HCT116 (cell line): Measurements from ENCODE around the gene SPATA21.

Experiments used
- CEBPB ChIP-seq: IDR thresholded peaks from 2 replicates; pipeline ENCODE4 v1.6.1; 2012; ENCODE audit warnings: low read depth
- EGR1 ChIP-seq: IDR thresholded peaks from 2 replicates; pipeline ENCODE4 v1.6.1; 2012; ENCODE audit warnings: low read depth
- EZH2 ChIP-seq: fragments of 200-600 bp; sonication (generic); IDR thresholded peaks from 2 replicates; pipeline ENCODE4 v1.6.1; 2017; ENCODE audit warnings: antibody characterized with exemption, mixed run types
- EZH2phosphoT487 ChIP-seq: fragments of 200-600 bp; IDR thresholded peaks from 2 replicates; pipeline ENCODE4 v1.6.1; 2018; ENCODE audit warnings: antibody characterized with exemption, borderline replicate concordance
- JUND ChIP-seq: IDR thresholded peaks from 2 replicates; pipeline ENCODE4 v1.6.1; 2012
- POLR2A ChIP-seq: IDR thresholded peaks from 2 replicates; pipeline ENCODE4 v1.7.0; 2011; ENCODE audit warnings: borderline replicate concordance; ENCODE audit not compliant: insufficient read depth, insufficient read length; ENCODE audit errors: extremely low read depth
- SP1 ChIP-seq: IDR thresholded peaks from 2 replicates; pipeline ENCODE4 v1.6.1; 2012; ENCODE audit warnings: low read depth
- TCF7L2 ChIP-seq: IDR thresholded peaks from 2 replicates; pipeline ENCODE4 v1.7.0; 2011; ENCODE audit warnings: borderline replicate concordance, inconsistent platforms; ENCODE audit not compliant: insufficient read depth, insufficient read length; ENCODE audit errors: extremely low read depth
- YY1 ChIP-seq: IDR thresholded peaks from 2 replicates; pipeline ENCODE4 v1.6.1; 2011; ENCODE audit warnings: low read length, low read depth, moderate library complexity, mild to moderate bottlenecking; ENCODE audit not compliant: insufficient replicate concordance; ENCODE audit errors: extremely low read depth
- TF ChIP-seq, protein P1 (sequence below), 3 experiments: fragments of 200-600 bp in 1 of 3; sonication (generic) in 1 of 3; IDR thresholded peaks in 2 of 3; conservative IDR thresholded peaks in 1 of 3; 2 replicates each; pipeline ENCODE4 v1.5.1; 2012 to 2017; ENCODE audit warnings: low read depth in 2 of 3, low read length in 2 of 3, antibody characterized with exemption in 1 of 3, borderline replicate concordance in 1 of 3, control low read depth in 1 of 3, mild to moderate bottlenecking in 1 of 3, mixed read lengths in 1 of 3, mixed run types in 1 of 3, moderate library complexity in 1 of 3; ENCODE audit not compliant: insufficient read depth in 1 of 3
- TF ChIP-seq, protein P2 (sequence below): IDR thresholded peaks from 2 replicates; pipeline ENCODE4 v1.6.1; 2012; ENCODE audit warnings: low read depth
- TF ChIP-seq, protein P3 (sequence below): IDR thresholded peaks from 2 replicates; pipeline ENCODE4 v1.6.1; 2011; ENCODE audit warnings: mild to moderate bottlenecking, low read length, moderate library complexity; ENCODE audit not compliant: insufficient replicate concordance; ENCODE audit errors: extremely low read depth

DNA sequence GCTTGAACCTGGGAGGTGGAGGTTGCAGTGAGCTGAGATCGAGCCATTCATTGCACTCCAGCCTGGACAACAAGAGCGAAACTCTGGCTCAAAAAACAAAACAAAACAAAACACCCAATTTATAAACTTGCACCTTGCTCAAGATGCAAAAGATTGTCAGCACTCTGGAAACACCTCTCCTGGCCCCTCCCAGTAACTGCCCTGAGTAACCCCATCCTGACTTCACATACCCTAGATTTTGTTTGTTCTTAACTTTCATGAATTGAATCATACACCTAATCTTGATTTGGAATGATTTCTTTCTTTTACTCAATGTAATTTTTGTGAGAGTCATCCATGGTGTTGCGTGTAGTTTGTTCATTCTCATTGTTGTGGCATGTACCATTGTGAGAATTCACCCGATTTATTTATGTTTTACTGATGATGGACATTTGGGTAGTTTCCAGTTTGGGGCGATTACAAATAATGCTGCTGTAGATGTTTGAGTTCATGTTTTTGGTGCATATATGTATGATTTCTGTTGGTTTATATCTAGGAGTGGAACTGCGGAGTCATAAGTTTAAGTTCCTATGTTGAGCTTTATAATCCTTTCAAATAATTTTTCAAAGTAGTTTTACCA lies 13.7 kb upstream of the SPATA21 start:
- TF ChIP-seq, protein P1, sequence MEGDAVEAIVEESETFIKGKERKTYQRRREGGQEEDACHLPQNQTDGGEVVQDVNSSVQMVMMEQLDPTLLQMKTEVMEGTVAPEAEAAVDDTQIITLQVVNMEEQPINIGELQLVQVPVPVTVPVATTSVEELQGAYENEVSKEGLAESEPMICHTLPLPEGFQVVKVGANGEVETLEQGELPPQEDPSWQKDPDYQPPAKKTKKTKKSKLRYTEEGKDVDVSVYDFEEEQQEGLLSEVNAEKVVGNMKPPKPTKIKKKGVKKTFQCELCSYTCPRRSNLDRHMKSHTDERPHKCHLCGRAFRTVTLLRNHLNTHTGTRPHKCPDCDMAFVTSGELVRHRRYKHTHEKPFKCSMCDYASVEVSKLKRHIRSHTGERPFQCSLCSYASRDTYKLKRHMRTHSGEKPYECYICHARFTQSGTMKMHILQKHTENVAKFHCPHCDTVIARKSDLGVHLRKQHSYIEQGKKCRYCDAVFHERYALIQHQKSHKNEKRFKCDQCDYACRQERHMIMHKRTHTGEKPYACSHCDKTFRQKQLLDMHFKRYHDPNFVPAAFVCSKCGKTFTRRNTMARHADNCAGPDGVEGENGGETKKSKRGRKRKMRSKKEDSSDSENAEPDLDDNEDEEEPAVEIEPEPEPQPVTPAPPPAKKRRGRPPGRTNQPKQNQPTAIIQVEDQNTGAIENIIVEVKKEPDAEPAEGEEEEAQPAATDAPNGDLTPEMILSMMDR (IDR thresholded peaks at IDR 0.05 in 2 of 3, conservative IDR thresholded peaks at IDR 0.05 in 1 of 3; ENCODE audit: borderline replicate concordance in 1 of 3, insufficient read depth in 1 of 3, low read depth in 2 of 3, low read length in 2 of 3), result no peak
- no peak for TF ChIP-seq POLR2A
- TF ChIP-seq JUND, result no peak
- TF ChIP-seq EZH2phosphoT487, result no peak
- no peak for TF ChIP-seq EZH2
- TF ChIP-seq, protein P2, sequence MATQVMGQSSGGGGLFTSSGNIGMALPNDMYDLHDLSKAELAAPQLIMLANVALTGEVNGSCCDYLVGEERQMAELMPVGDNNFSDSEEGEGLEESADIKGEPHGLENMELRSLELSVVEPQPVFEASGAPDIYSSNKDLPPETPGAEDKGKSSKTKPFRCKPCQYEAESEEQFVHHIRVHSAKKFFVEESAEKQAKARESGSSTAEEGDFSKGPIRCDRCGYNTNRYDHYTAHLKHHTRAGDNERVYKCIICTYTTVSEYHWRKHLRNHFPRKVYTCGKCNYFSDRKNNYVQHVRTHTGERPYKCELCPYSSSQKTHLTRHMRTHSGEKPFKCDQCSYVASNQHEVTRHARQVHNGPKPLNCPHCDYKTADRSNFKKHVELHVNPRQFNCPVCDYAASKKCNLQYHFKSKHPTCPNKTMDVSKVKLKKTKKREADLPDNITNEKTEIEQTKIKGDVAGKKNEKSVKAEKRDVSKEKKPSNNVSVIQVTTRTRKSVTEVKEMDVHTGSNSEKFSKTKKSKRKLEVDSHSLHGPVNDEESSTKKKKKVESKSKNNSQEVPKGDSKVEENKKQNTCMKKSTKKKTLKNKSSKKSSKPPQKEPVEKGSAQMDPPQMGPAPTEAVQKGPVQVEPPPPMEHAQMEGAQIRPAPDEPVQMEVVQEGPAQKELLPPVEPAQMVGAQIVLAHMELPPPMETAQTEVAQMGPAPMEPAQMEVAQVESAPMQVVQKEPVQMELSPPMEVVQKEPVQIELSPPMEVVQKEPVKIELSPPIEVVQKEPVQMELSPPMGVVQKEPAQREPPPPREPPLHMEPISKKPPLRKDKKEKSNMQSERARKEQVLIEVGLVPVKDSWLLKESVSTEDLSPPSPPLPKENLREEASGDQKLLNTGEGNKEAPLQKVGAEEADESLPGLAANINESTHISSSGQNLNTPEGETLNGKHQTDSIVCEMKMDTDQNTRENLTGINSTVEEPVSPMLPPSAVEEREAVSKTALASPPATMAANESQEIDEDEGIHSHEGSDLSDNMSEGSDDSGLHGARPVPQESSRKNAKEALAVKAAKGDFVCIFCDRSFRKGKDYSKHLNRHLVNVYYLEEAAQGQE, result no peak
- TF ChIP-seq SP1, result no peak
- TF ChIP-seq CEBPB, result no peak
- TF ChIP-seq YY1, result no peak
- TF ChIP-seq EGR1, result no peak
- TF ChIP-seq, protein P3, sequence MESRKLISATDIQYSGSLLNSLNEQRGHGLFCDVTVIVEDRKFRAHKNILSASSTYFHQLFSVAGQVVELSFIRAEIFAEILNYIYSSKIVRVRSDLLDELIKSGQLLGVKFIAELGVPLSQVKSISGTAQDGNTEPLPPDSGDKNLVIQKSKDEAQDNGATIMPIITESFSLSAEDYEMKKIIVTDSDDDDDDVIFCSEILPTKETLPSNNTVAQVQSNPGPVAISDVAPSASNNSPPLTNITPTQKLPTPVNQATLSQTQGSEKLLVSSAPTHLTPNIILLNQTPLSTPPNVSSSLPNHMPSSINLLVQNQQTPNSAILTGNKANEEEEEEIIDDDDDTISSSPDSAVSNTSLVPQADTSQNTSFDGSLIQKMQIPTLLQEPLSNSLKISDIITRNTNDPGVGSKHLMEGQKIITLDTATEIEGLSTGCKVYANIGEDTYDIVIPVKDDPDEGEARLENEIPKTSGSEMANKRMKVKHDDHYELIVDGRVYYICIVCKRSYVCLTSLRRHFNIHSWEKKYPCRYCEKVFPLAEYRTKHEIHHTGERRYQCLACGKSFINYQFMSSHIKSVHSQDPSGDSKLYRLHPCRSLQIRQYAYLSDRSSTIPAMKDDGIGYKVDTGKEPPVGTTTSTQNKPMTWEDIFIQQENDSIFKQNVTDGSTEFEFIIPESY, result no peak
- TF ChIP-seq TCF7L2, result no peak
